ENCODE measurements around the gene EHF.

Gene EHF

GRCh38 chr11:34647131-34647530, 26.2 kb downstream of the EHF start:
- DNase-seq: no peak

DNA sequence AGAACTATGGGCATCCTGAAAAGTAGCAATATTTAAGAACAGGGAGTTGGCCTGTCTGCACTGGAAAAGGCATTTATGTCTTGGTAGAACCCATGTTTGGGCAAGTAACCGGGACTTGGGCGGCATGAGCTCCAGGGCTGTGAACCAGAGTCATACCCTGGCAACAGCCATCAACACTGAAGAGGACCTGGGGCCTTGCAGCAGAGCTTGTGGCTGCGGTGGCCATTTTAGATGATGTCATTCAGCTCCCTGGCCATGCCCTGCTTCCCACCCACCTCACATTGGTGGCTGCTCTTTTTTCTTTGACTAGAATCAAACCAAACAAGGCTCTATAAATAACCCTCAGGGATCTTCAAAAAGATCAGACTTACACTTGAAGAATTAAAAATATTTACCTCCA, 26.6 kb downstream of the EHF start:
- no peak for DNase-seq

GRCh38 chr11:34648036-34648435, 27.1 kb downstream of the EHF start:
- no peak for DNase-seq

DNA sequence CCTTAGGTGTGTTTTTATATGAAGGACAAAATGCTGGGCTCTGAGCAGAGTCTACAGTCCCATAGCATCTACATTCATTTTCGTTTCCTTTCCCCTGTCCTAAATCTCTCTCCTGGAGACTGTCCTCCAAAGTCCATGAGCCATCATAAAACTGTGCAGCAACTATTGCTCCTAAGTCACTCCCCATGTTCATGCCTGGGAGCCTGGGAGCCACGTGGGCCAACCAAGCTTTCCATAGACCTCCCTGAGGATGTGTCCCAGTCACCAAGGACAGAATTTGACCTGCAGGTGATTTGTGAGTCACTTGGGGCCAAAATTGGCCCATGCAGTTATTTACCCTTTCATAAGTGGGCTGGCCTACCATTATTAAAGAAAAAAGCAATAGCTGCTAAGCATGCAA, 28.7 kb downstream of the EHF start:
- no peak for DNase-seq

DNA sequence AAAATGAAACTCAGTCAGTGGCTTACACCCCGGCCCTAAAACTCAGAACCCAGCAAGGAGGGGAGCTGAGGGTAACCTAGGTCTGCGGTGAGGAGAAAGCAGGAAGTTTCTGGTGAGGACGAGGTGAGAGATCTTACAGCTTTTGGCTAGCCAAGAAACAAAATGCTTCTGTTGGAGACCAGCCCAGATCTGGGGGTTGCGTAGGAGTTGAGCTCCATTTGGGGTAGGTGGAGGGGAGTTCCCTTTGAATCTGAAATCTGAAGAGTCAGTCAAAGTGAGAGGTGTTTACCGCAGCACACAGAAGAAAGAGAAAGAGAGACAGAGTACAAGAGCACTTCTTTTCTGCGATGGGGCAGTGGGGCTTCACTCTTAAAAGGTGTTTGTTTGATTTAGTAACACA, 29.6 kb downstream of the EHF start:
- no peak for DNase-seq

DNA sequence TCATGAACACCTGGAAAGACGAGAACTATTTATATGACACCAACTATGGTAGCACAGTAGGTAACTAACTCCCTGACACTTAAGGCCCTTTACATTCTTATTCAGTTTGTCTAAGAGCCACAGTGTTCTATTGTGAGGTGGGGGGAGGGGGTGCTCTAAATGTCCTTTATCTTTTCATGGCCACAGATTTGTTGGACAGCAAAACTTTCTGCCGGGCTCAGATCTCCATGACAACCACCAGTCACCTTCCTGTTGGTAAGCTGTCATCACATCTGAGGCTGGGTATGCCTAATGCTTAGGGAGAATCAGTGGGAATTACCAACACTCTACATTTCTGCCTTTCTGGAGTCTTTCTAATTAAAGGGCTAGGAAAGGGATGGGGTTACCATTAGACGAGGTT, 30.7 kb downstream of the EHF start:
- DNase-seq: no peak

GRCh38 chr11:34652191-34652973, 31.5 kb downstream of the EHF start:
- DNase-seq: no peak

- no peak for DNase-seq
Measured at GRCh38 chr11:34653031-34653430, 32.1 kb downstream of the EHF start.

DNA sequence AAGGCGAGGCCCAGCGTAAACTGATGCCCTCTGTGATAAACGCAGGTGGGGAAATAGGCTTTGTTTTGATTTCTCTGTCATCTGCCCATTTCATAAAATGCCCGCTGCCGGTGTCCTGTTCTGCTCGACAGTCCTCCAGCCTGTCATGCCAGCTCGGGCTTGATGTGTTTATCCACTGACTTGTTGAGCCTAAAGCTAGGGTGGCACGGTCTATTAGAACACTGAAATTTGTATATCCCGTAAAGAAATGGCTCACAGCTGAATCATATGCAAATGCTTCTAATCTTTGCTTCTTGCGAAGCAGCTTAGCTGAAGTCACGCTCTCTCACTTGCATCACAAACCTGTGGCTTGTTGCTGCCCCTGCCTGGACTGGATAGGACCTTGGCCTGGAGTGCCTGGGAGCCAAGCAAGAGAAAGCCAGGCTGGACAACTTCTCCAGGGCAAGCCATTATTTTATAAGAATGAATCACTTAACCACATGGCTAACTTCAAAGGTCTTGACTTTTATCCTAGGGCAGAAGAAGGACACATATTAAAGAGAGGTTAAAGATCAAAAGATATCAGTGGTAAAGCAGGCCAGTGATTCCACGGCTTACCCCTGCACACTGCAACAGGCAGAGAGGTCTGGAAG, 33.1 kb downstream of the EHF start:
- DNase-seq: no peak

DNA sequence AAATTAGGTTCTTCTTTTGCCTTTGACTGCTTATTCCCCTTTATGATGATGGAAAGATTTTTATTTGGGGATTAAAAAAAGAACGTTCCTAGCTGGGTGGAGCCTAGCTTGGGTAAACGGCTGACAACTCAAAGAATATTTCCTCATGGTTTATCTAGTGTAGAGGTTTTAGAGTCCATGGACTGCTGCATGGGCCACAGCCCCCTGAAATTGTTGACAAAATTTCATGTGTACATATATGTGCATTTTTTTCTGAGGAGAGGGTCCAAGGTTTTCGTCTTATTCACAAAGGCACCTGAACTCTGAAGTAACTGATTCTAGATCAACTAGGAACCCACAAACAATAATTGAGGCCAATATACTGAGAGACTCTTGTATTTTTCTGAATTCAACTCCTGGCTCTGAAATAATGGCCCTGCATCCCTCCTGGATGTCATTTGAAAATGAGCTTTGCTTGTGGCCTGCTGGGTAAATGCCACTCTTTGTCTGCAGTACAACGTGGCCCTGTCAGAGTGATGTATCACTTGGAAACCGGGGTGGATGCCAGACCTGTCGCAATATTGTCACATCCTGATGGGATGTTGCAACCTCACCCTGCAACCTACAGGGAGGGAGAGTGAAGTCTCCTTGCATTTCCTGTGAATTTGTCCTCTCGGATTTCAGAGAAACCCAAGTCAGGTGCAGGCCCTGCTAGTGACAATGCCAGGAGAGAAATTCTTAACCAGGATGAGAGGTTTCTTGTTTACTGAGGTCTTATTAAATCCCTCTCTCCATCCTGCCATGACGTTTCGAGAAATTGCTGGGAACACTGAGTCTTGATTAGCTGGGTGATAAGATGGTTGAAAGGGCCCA, 33.8 kb downstream of the EHF start:
- DNase-seq: peak; percentile 48

- DNase-seq: peak in 1 of 2 donors; percentile 31
Measured at GRCh38 chr11:34655335-34656008, 34.6 kb downstream of the EHF start.

DNA sequence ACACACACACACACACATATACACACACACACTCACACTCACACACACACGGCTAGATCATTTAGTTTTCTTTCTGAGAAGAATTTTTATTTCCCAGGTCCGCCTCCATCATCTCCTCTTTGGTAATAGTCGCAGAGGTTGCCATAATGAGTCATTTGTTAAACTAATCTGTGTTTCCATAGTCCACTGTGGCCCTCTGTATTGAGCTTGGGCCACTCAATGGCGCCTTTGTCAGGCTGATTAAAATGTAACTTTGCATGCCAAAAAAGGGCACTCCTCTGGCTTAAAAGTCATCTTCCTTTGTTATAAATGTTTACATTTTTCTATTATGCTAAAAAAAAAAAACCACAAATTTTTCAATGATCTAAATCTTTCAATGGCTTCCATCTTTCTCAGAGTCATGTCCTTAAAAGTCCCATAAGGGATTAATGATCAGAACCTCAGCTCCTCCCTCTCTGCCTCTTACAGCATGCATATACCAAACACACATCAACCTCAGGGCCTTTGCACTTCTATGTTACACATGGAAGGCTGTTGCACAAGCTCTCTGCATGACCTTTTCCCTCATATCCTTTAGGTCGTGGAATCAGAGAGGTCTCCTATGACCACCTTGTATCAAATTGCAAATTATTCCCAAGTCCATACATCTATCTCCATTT, 35.3 kb downstream of the EHF start:
- peak; percentile 56 to 81 for DNase-seq

- no peak for DNase-seq
Measured at GRCh38 chr11:34658071-34659015, 37.5 kb downstream of the EHF start.

DNA sequence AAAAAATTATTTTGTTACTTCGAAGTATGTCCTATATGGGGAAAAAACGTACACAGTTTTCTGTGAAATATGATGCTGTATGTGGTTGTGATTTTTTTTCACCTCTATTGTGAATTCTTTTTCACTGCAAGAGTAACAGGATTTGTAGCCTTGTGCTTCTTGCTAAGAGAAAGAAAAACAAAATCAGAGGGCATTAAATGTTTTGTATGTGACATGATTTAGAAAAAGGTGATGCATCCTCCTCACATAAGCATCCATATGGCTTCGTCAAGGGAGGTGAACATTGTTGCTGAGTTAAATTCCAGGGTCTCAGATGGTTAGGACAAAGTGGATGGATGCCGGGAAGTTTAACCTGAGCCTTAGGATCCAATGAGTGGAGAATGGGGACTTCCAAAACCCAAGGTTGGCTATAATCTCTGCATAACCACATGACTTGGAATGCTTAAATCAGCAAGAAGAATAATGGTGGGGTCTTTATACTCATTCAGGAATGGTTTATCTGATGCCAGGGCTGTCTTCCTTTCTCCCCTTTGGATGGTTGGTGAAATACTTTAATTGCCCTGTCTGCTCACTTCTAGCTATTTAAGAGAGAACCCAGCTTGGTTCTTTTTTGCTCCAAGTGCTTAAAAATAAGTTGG, 38.3 kb downstream of the EHF start:
- no peak for DNase-seq

- DNase-seq: no peak
Measured at GRCh38 chr11:34665077-34665835, 44.4 kb downstream of the EHF start.

GRCh38 chr11:34667810-34668582, 47.1 kb downstream of the EHF start:
- no peak for DNase-seq

DNA sequence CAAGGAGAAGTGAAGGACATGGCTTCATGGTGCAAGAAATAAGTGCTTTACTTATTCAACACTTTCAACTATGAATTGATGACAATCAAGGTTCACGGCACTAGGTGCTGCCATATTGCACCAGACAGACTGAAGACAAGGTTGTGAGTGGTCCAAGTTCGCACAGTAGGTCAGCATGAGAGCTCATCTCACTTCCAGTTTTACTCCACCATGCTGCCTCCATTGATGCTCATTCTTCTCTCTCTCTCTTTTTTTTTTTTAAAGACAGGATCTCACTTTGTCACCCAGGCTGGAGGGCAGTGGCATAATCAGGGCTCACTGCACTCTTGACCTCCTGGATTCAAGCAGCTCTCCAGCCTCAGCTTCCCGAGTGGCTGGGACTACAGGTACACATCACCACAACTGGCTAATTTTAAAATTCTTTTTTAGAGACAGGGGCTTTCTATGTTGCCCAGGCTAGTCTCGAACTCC, 47.7 kb downstream of the EHF start:
- no peak for DNase-seq

GRCh38 chr11:34669458-34669857, 48.6 kb downstream of the EHF start:
- DNase-seq: no peak

GRCh38 chr11:34671117-34671516, 50.2 kb downstream of the EHF start:
- no peak for DNase-seq

Measured in hippocampal formation (tissue), 2 donors.